Frontal cortex (tissue), 4 donors: Measurements from ENCODE around the gene CFLAR. TPM values are rescaled to one million over a fixed set of nuclear protein-coding genes. Genes with fewer than 3 reads are reported as not detected.
"Not testable (repeated sequence)": the region's sequence is repeated elsewhere in the genome, so short reads cannot be mapped to it uniquely, and the experiment has no call there.

ENCODE experiments used
- DNase-seq, 2 donors: peaks; one replicate each; pipeline ENCODE4 v3.0.0; 2012; ENCODE audit warnings: low spot score in 2 of 2
- FAIRE-seq: peaks from 2 replicates; lab custom pipeline; 2012; peaks lifted over from hg19 to GRCh38; lab: Jason Lieb, UNC
- total RNA-seq: library from RNA; depleted of rRNA; stranded (reverse); fragments of >200 nt; gene quantifications from one replicate; pipeline ENCODE4 v1.2.3, GENCODE V29; 2014
- donor health status: control.
- donor health status: control.
- donor health status: control.

Gene CFLAR
- 26.1 TPM for total RNA-seq

DNA sequence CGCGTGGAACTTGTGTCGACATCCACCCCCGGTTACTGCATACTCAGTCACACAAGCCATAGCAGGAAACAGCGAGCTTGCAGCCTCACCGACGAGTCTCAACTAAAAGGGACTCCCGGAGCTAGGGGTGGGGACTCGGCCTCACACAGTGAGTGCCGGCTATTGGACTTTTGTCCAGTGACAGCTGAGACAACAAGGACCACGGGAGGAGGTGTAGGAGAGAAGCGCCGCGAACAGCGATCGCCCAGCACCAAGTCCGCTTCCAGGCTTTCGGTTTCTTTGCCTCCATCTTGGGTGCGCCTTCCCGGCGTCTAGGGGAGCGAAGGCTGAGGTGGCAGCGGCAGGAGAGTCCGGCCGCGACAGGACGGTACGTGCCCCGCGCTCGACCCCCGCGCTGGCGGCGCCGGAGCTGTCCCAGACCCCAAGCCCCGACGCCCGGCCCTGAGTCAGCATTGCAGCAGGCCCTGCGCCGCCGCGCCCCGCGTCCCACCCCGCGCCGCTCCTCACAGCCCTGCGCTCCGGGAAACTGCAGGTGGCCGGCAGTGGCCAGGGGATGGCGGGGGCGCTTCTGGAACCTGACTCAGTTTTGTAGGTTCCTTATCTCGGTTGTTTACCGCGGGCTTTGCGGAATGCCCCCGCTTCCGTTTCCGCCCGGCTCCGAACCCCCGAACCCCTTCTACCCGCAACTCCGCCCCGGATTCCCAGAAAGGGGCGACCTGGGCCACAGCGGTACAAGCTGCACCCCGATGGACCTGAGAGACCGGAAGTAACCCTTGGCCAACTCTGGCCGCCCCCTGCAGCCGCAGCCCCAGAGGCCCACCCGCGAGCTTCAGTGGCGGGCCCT is at the start of gene CFLAR:
Gene CFLAR (plus strand): TSS at position 50 of the 844 bp plus-strand sequence. CDS start 13,702 bp downstream, outside the sequence.
- no peak for FAIRE-seq
- DNase-seq, result peak; percentile 53 to 55

DNA sequence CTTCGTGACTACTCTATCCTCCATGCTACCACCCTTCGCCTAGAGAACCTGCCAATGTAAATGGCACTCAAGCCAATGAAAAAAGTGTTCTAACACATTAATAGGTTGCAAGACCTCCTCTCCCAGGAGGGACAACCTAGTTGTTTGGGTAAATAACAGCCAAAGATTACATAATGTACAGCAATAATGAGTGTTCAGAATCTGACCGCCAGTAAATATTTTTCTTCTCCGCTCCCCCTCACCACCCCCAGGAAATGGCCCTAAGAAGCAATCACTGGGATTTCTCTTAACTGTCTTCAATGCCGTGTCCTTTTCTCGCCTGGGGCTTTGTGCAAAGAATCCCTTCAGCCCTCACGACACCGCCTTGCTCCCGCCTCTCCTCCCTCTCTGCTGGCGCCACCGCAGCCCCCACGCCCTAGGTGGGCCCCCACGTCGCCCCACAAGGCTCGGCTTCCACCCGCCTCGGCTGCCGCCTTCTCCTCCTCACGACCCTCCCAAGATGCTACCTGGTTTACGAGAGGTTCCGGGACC is 45.0 kb upstream of the CFLAR start:
- DNase-seq, result peak in 1 of 2 donors; percentile 16
- no peak for FAIRE-seq

DNA sequence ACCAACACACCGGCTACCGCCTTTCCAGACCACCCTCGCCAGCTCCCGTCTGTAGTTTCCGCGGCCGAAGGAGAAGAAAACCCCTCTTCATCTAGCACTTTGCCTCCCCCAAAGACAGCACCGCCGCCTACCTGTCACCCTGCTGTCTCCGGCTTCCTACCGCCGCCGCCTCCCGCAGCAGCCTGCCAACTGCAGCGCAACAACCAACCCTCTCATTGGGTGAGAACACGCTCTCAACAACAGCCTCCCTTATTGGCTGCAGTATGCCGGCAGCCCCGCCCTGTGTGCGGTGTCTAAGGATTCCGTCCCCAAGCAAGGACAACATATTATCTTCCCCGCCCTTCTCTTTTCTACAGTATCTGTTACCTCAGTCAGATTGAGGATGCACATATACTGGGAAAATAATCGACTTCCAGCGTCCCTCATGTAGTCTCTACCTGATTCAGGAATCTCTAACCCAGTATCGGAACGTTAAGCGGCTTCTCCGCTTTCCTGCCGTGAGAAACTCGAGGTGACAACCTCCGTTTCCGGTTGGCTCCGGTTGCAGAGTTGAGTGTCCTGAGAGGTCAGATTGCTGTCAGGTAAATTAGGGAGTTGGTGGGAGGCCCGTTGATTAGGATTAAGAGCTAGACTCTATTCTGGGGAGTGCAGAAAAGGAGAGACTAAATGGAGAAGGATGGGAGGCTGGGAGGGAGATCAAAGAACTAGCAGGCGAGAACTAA is 44.3 kb upstream of the CFLAR start, which contains the start of the genes HYCC2 and NDUFB3:
Gene HYCC2 (minus strand): TSS at position 193 of the 722 bp plus-strand sequence. CDS start 47,662 bp downstream, outside the sequence.
Gene NDUFB3 (plus strand): TSS at position 523 of the 722 bp plus-strand sequence. CDS start 6,882 bp downstream, outside the sequence.
- FAIRE-seq, result no peak

DNA sequence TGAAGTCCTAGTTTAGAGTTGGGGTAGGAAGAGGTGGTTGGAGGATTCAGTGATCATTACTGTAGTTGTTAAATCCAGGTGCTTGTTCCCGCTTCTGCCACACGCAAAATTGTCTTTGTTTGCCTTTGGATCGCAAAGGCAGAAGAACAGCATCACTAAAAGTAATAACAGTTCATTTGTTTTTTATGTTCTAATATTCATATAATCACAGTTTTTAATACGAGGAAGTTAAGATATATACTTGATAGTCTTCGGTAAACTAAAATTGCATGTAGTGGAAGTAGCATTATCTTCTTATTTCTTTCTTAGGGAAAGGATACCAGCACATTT is 43.8 kb upstream of the CFLAR start:
- DNase-seq (no peak), FAIRE-seq (no peak)

More for the DNA sequence above, 44.3 kb upstream of the CFLAR start, which contains the start of the genes HYCC2 and NDUFB3:
- DNase-seq, result peak; percentile 83 to 85

GRCh38 chr2:201073071-201073470 is 42.9 kb upstream of the CFLAR start:
- FAIRE-seq (no peak), DNase-seq (no peak)

GRCh38 chr2:201074996-201075395 is 41.0 kb upstream of the CFLAR start:
- DNase-seq, result no peak
- no peak for FAIRE-seq

- FAIRE-seq, result no peak
Observed at GRCh38 chr2:201084863-201085262, 31.1 kb upstream of the CFLAR start.

DNA sequence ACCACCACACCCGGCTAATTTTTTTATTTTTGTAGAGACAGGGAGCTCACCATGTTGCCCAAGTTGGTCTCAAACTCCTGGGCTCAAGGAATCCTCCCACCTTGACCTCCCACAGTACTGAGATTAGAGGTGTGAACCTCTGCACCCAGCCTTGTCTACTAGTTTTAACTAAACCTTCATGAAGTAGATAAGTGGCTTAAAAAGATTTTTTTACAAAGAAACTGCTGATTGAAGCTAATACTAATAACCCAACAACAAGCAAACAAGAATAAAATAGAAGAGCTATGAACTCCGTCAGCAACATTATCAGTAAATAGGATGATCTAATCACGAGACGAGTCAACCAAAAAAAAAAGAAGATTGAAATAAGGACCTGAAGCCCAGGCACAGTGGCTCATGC is 25.4 kb upstream of the CFLAR start:
- DNase-seq, result no peak
- FAIRE-seq, result no peak

More at GRCh38 chr2:201084863-201085262, 31.1 kb upstream of the CFLAR start:
- no peak for DNase-seq

DNA sequence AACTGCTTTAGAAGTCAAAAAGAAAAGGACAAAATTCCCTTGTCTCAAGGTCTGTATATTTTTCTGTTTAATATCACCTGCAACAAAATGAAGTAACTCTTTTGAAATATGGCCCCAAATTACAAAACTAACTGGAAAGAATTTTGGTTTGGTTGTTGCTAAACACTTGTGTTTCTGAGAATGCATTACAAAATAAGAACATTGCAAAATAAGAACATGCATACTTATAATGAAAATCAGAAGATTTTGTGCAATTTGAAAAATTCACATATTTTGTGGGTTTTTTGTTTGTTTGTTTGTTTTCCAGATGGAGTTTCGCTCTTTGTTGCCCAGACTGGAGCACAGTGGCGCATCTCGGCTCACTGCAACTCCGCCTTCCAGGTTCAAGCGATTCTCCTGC is 22.4 kb upstream of the CFLAR start:
- no peak for DNase-seq
- no peak for FAIRE-seq

GRCh38 chr2:201100497-201100896 is 15.5 kb upstream of the CFLAR start:
- no peak for FAIRE-seq

GRCh38 chr2:201105759-201106158 is 10.2 kb upstream of the CFLAR start:
- DNase-seq, result no peak
- no peak for FAIRE-seq

More at GRCh38 chr2:201100497-201100896, 15.5 kb upstream of the CFLAR start:
- no peak for DNase-seq

GRCh38 chr2:201107624-201108023 is 8.3 kb upstream of the CFLAR start:
- FAIRE-seq (no peak), DNase-seq (no peak)

DNA sequence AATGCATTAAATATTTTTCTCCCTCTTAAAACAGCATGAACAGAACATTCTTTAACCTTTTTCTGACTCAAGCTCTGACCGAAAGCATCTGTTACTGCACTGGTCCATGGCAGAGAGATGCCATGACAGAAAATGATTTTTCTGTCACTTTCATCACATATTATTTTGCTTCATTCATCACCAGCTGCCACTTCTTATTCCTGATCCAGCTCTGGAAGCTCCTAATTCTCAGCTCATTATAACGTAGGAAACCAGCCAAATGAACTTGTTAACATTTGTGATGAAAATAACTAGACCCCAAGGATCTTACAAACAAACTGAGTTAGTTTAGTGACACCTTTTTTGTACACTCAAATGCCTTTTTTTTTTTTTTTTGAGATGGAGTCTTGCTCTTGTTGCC is 7.6 kb upstream of the CFLAR start:
- FAIRE-seq, result no peak
- DNase-seq, result no peak

DNA sequence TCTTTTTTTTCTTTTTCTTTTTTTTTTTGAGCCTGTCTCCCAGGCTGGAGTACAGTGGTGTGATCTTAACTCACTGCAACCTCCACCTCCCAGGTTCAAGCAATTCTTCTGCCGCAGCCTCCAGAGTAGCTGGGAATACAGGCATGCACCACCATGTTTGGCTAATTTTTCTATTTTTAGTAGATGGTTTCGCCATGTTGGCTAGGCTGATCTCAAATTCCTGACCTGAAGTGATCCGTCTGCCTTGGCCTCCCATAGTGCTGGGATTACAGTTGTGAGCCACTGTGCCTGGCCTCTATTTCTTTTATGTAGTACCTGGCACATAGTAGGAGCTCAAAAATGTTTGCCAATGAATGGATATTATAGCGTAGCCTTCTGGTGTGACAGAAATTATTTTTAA is 6.8 kb upstream of the CFLAR start:
- DNase-seq (no peak), FAIRE-seq (no peak)

GRCh38 chr2:201110615-201111014 is 5.3 kb upstream of the CFLAR start:
- no peak for FAIRE-seq
- no peak for DNase-seq

- no peak for FAIRE-seq
Observed at GRCh38 chr2:201111096-201111495, 4.9 kb upstream of the CFLAR start.

DNA sequence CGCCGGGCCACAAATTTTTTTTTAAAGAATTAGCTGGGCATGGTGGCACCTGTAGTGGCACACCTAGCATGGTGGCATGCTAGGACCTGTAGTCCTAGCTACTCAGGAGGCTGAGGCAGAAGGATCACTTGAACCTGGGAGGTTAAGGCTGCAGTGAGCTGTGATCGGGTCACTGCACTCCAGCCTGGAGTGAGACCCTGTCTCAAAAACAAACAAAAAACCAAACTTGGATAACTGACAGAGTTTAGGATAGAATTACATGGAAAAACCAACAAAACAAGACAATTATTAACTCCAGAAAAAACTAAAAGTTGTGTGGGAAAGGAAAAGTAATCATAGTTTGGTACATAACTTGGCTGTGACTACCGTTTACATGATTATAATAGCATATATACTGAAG is 1.6 kb upstream of the CFLAR start:
- FAIRE-seq, result no peak
- no peak for DNase-seq

More at GRCh38 chr2:201111096-201111495, 4.9 kb upstream of the CFLAR start:
- no peak for DNase-seq

- FAIRE-seq, result no peak
- DNase-seq, result no peak
Observed at GRCh38 chr2:201114846-201115245, 1.1 kb upstream of the CFLAR start.

GRCh38 chr2:201116959-201117734 is 1.2 kb downstream of the CFLAR start:
- no peak for FAIRE-seq
- peak; percentile 46 to 51 for DNase-seq

DNA sequence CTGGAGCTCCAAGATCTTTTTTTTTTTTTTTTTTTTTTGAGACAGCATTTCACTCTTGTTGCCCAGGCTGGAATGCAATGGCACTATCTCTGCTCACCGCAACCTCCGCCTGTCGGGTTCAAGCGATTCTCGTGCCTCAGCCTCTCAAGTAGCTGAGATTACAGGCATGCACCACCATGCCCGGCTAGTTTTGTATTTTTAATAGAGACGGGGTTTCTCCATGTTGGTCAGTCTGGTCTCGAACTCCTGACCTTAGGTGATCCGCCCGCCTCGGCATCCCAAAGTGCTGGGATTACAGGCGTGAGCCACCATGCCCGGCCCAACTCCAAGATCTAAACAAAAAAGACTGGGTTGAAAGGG is 1.8 kb downstream of the CFLAR start:
- not testable (repeated sequence) for FAIRE-seq, DNase-seq
